HEK293 (cell line): ENCODE measurements around the gene SCUBE1.

Experiments
- CTCF ChIP-seq: fragments of 450-650 bp; formaldehyde crosslinking; IDR thresholded peaks from 2 replicates; pipeline ENCODE4 v1.5.1; 2016; ENCODE audit warnings: missing biosample characterization, missing genetic modification characterization
- ELK4 ChIP-seq: IDR thresholded peaks from 2 replicates; pipeline ENCODE4 v1.6.1; 2011; ENCODE audit warnings: mild to moderate bottlenecking, low read depth, low read length, borderline replicate concordance
- MYNN ChIP-seq: fragments of 450-650 bp; formaldehyde crosslinking; IDR thresholded peaks from 2 replicates; pipeline ENCODE4 v1.5.1; 2016; ENCODE audit warnings: missing biosample characterization, missing genetic modification characterization, borderline replicate concordance
- PRDM6 ChIP-seq: fragments of 450-650 bp; formaldehyde crosslinking; IDR thresholded peaks from 2 replicates; pipeline ENCODE4 v1.5.1; 2017; ENCODE audit warnings: missing biosample characterization, missing genetic modification characterization
- RBAK ChIP-seq: fragments of 450-650 bp; formaldehyde crosslinking; IDR thresholded peaks from 2 replicates; pipeline ENCODE4 v1.5.1; 2016; ENCODE audit warnings: missing biosample characterization, missing genetic modification characterization
- SETDB1 ChIP-seq: IDR thresholded peaks from one replicate; pipeline ENCODE4 v1.6.1; 2017; ENCODE audit warnings: mild to moderate bottlenecking, low read length, moderate library complexity, mixed read lengths; ENCODE audit not compliant: insufficient read length
- ZBTB7A ChIP-seq: fragments of 450-650 bp; formaldehyde crosslinking; IDR thresholded peaks from 2 replicates; pipeline ENCODE4 v1.5.1; 2016; ENCODE audit warnings: low read depth, missing biosample characterization, missing genetic modification characterization
- ZNF366 ChIP-seq: fragments of 450-650 bp; formaldehyde crosslinking; conservative IDR thresholded peaks from 2 replicates; pipeline ENCODE4 v1.5.1; 2016; ENCODE audit warnings: missing biosample characterization, missing genetic modification characterization
- ZNF501 ChIP-seq: fragments of 450-650 bp; formaldehyde crosslinking; IDR thresholded peaks from 2 replicates; pipeline ENCODE4 v1.5.1; 2016; ENCODE audit warnings: missing biosample characterization, missing genetic modification characterization
- ZNF596 ChIP-seq: fragments of 450-650 bp; IDR thresholded peaks from 2 replicates; pipeline ENCODE4 v1.5.0; 2018; ENCODE audit warnings: missing biosample characterization, mild to moderate bottlenecking, missing genetic modification characterization, moderate library complexity
- ZNF660 ChIP-seq: fragments of 450-650 bp; IDR thresholded peaks from 2 replicates; pipeline ENCODE4 v1.5.1; 2018; ENCODE audit warnings: missing biosample characterization, mild to moderate bottlenecking, missing genetic modification characterization
- ZSCAN18 ChIP-seq: fragments of 450-650 bp; formaldehyde crosslinking; IDR thresholded peaks from 2 replicates; pipeline ENCODE4 v1.5.1; 2016; ENCODE audit warnings: missing biosample characterization, missing genetic modification characterization
- TF ChIP-seq, protein P1 (sequence below): fragments of 450-650 bp; formaldehyde crosslinking; IDR thresholded peaks from 2 replicates; pipeline ENCODE4 v1.5.1; 2016; ENCODE audit warnings: missing biosample characterization, missing genetic modification characterization

- TF ChIP-seq CTCF (tag by site-specific recombination) (no peak), PRDM6 (tag by site-specific recombination) (no peak), ZSCAN18 (tag by site-specific recombination) (no peak), ZNF501 (tag by site-specific recombination) (no peak), ZNF596 (no peak), SETDB1 (no peak), RBAK (tag by site-specific recombination) (no peak), ZNF660 (tag by site-specific recombination) (no peak), ZBTB7A (tag by site-specific recombination) (no peak), ZNF366 (tag by site-specific recombination) (no peak), ELK4 (no peak), MYNN (no peak)
- TF ChIP-seq, protein P1, sequence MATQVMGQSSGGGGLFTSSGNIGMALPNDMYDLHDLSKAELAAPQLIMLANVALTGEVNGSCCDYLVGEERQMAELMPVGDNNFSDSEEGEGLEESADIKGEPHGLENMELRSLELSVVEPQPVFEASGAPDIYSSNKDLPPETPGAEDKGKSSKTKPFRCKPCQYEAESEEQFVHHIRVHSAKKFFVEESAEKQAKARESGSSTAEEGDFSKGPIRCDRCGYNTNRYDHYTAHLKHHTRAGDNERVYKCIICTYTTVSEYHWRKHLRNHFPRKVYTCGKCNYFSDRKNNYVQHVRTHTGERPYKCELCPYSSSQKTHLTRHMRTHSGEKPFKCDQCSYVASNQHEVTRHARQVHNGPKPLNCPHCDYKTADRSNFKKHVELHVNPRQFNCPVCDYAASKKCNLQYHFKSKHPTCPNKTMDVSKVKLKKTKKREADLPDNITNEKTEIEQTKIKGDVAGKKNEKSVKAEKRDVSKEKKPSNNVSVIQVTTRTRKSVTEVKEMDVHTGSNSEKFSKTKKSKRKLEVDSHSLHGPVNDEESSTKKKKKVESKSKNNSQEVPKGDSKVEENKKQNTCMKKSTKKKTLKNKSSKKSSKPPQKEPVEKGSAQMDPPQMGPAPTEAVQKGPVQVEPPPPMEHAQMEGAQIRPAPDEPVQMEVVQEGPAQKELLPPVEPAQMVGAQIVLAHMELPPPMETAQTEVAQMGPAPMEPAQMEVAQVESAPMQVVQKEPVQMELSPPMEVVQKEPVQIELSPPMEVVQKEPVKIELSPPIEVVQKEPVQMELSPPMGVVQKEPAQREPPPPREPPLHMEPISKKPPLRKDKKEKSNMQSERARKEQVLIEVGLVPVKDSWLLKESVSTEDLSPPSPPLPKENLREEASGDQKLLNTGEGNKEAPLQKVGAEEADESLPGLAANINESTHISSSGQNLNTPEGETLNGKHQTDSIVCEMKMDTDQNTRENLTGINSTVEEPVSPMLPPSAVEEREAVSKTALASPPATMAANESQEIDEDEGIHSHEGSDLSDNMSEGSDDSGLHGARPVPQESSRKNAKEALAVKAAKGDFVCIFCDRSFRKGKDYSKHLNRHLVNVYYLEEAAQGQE: no peak
Measured at GRCh38 chr22:43174941-43175531, 168.1 kb downstream of the SCUBE1 start.
